PFSK-1 (cell line): ENCODE results near the gene PEAK1.

Source experiments
- FOXP2 ChIP-seq: optimal IDR thresholded peaks from 2 replicates; pipeline ENCODE3; 2011; ENCODE audit warnings: borderline replicate concordance, control low read depth, inconsistent platforms; ENCODE audit not compliant: insufficient read depth; ENCODE audit errors: extremely low read length, extremely low read depth
- POLR2AphosphoS5 ChIP-seq: IDR thresholded peaks from 2 replicates; pipeline ENCODE4 v1.6.1; 2012; ENCODE audit warnings: low read depth, mild to moderate bottlenecking, control low read depth, low read length, moderate library complexity
- TAF1 ChIP-seq: IDR thresholded peaks from 2 replicates; pipeline ENCODE4 v1.6.1; 2012; ENCODE audit warnings: low read length, control low read depth, borderline replicate concordance; ENCODE audit not compliant: insufficient read depth

DNA sequence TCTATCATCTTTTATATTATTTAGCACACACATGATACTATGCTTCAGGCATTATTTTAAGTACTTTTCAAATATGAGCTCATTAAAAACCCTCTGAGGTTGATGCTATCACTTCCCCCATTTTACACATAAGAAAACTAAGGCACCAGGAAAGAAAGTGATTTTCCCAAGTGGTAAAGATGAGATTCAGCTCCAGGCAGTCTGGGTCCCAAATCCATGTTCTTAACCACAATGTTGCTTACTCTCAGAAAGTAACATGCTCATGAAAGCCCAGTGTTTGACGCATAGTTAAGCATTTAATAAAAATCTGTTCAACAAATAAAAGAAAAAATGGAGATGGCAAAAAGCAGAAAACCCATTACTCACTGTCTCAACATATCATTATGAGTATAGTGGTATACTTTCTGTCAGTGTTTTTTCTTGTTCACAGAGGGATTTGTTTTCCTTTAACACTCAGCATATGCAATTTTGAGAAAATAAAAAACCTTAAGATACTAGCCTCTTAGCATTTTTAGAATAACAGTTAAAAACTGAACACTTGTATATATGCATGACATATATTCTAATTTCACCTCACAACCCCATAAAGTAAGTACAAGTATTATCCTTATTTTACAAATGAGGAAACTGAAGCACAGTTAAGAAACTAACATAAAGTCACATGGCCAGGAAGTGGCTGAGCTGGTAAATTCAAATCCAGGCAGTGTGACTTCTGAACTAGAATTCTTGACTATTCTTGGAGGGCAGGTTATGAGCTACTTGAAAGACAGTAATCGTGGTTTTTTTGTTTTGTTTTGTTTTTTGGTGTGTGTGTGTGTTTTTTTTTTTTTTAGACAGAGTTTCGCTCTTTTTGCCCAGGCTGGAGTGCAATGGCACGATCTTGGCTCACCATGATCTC lies 10.4 kb downstream of the PEAK1 start:
- no peak for TF ChIP-seq POLR2AphosphoS5
- no peak for TF ChIP-seq TAF1
- TF ChIP-seq FOXP2, result no peak
